Keratinocyte (primary cell): ENCODE results near the gene CHCHD6.

ENCODE experiments used
- CTCF ChIP-seq, 3 experiments: IDR thresholded peaks in 1 of 3; conservative IDR thresholded peaks in 1 of 3; optimal IDR thresholded peaks in 1 of 3; 2 replicates in 2 of 3; 3 replicates in 1 of 3; pipeline versions ENCODE3 to v1.5.1; 2011; ENCODE audit warnings: low read length in 3 of 3, mild to moderate bottlenecking in 3 of 3, moderate library complexity in 2 of 3, control low read depth in 1 of 3, inconsistent platforms in 1 of 3; ENCODE audit not compliant: insufficient read depth in 2 of 3; ENCODE audit errors: extremely low read depth in 1 of 3
- EZH2 ChIP-seq: IDR thresholded peaks from one replicate; pipeline ENCODE4 v1.6.1; 2012; ENCODE audit warnings: inconsistent platforms, mild to moderate bottlenecking, low read length, moderate library complexity

GRCh38 chr3:126672741-126673140 is 31.3 kb upstream of the CHCHD6 start:
- TF ChIP-seq EZH2: no peak
- TF ChIP-seq CTCF (optimal IDR thresholded peaks at IDR 0.05 in 1 of 3, IDR thresholded peaks at IDR 0.05 in 1 of 3, conservative IDR thresholded peaks at IDR 0.05 in 1 of 3; ENCODE audit: extremely low read depth in 1 of 3, insufficient read depth in 2 of 3, low read length in 3 of 3): no peak
